Activated CD4-positive, alpha-beta T cell treated with anti-CD3 and anti-CD28 coated beads for 36 hours (primary cell): Measurements from ENCODE around the gene SLC25A25. TPM values are rescaled to one million over a fixed set of nuclear protein-coding genes. Genes with fewer than 3 reads are reported as not detected.
A peak's percentile ranks its signal among the peaks of the same experiment; 100 is the strongest.

Source experiments
- ATAC-seq: fragments of 200-7000 bp; cut with Tn5 transposase; one replicate; pipeline ENCODE4 v1.10.0; 2021; ENCODE audit warnings: mild to moderate bottlenecking, moderate library complexity
- CTCF ChIA-PET: fragments of 350-600 bp; sonication (Branson Sonifier 250); formaldehyde crosslinking; loops from one replicate; lab custom pipeline; 2021; ENCODE audit warnings: antibody characterized with exemption; lab: Charles Lee
- POLR2A ChIA-PET: fragments of 350-600 bp; sonication (Branson Sonifier 250); formaldehyde crosslinking; loops from one replicate; lab custom pipeline; 2021; ENCODE audit warnings: antibody characterized with exemption, inconsistent platforms; lab: Charles Lee
- DNase-seq: peaks from one replicate; pipeline ENCODE4 v3.0.0-alpha.2; 2020
- H3K27ac Mint-ChIP-seq: one replicate; pipeline ENCODE4 v1.8.0; 2021; ENCODE audit warnings: mixed read lengths
- H3K27me3 Mint-ChIP-seq: one replicate; pipeline ENCODE4 v1.8.0; 2021; ENCODE audit warnings: mixed read lengths
- H3K36me3 Mint-ChIP-seq: one replicate; pipeline ENCODE4 v1.8.0; 2021; ENCODE audit warnings: low read depth, mixed read lengths
- H3K4me1 Mint-ChIP-seq: one replicate; pipeline ENCODE4 v1.8.0; 2021; ENCODE audit warnings: mixed read lengths
- H3K4me3 Mint-ChIP-seq: one replicate; pipeline ENCODE4 v1.8.0; 2021; ENCODE audit warnings: mild to moderate bottlenecking, moderate library complexity, mixed read lengths
- H3K9me3 Mint-ChIP-seq: one replicate; pipeline ENCODE4 v1.8.0; 2021; ENCODE audit warnings: low read depth, mixed read lengths
- intact Hi-C, 2 experiments: fragments of 100-400 bp; cut with DNase I in 1 of 2; cut with micrococcal nuclease in 1 of 2; formaldehyde crosslinking; loops; one replicate each; pipeline versions ENCODE4 v1.14.2 to v1.15.1; 2022 to 2024; cut with DNase I, micrococcal nuclease
- total RNA-seq, 2 experiments: library from RNA; stranded (reverse); gene quantifications; one replicate each; pipeline ENCODE4 v1.2.3, GENCODE V29; 2021

The SLC25A25 gene
- total RNA-seq, 2 experiments from 2014 or later, result 6.9 to 10.8 TPM

DNA sequence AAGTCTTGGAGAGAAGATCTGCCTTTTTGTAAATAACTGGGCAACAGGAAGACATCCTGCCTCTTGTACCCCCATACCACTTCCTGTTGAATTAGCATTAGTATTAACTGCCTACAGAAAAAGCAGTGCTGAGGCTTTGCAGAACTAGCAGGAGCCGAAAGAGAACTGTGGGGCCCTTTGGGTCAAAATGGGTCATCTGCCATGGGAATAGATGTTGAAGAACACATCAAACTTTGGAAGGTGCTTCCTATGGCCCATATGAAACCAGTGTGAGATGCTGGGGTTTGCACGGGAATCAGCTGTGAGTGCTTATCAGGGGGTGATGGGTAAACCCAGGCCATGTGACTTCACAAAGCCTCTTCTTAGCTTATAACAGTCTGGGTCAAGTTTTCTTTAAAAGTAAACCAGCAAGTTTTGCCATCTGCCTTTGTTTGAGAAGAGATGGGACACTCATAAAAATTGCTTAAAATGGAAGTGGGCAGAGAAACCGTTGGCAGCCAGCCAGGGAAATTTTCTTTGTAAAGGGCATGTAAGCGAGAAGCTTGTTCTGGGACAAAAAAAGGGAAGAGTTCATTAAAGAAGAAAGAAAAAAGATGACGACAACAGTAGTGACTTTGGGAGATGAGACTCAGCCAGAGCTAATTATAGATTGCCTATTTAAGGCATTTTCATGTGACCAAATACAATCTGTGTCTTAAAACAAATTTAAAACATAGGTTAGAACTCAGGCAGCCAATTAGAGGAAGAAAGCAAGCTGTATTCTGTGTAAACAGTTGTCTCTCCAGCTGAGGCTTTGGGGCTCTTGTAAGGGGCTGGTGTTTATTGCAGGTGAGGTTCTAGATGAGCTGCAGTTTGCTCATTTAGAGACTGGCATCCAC, 4.4 kb downstream of the SLC25A25 start:
- H3K4me1 Mint-ChIP-seq, result peaks cover 44% of the 10 kb centered on the region
- H3K36me3 Mint-ChIP-seq, result peaks cover 13% of the 10 kb centered on the region
- CTCF ChIA-PET, result interaction anchor here (0.7 to 3.1 kb wide), 20 partner anchors 10 to 294 kb away, joined by 3 to 12 read pairs (median 4); partner anchors contain the start of gene SH2D3C
- peak overlapping the region; percentile 64 for H3K4me3 Mint-ChIP-seq
- peak overlapping the region; percentile 92 for H3K27ac Mint-ChIP-seq
- POLR2A ChIA-PET, result interaction anchor here (0.6 to 0.9 kb wide), 3 partner anchors 19 to 45 kb away, joined by 4 to 5 read pairs (median 4); no protein-coding TSS in a partner anchor
- H3K9me3 Mint-ChIP-seq, result no peaks in the 10 kb centered on the region
- no peak for ATAC-seq
- intact Hi-C loops, result loop anchor here in 1 of 2 experiments (1.0 kb wide), 1 partner anchor 22 kb away; no protein-coding TSS in a partner anchor
- DNase-seq, result peak; percentile 81
- H3K27me3 Mint-ChIP-seq, result no peaks in the 10 kb centered on the region

DNA sequence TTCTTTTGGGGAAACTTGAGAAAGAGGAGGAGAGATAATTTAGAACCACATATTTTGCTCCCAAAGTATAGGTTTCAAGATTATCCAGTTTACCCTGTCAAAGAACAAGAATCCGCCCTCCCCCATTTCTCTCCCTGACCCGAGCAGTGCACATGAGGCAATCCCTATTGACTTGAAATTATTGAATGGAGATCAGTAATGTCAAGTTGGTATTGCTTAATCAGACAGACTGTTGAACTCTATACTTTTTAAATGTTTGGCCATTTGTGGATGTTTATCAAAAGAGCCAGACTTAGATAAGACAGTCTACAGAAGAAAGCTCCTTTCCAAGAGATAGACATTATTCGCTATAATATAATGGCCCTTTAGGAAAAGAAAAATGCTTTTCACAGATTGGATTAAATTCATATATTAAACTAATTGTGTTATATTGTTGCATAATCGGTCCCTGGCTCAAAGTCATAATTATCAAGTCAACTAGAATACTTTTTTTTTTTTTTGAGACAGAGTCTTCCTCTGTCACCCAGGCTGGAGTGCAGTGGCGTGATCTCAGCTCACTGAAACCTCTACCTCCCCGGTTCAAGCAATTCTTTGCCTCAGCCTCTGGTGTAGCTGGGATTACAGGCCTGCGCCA, 5.3 kb downstream of the SLC25A25 start:
- intact Hi-C loops, result no loop called here
- Mint-ChIP-seq H3K4me1 (peaks cover 54% of the 10 kb centered on the region), H3K4me3 (no peak overlapping the region), H3K27ac (peak overlapping the region; percentile 92), H3K27me3 (no peaks in the 10 kb centered on the region), H3K36me3 (peaks cover 13% of the 10 kb centered on the region), H3K9me3 (no peaks in the 10 kb centered on the region)
- no peak for ATAC-seq
- POLR2A ChIA-PET, result no interaction called here
- DNase-seq, result no peak
- CTCF ChIA-PET, result interaction anchor here (1.0 to 3.1 kb wide), 11 partner anchors 10 to 131 kb away, joined by 3 to 12 read pairs (median 4); no protein-coding TSS in a partner anchor

DNA sequence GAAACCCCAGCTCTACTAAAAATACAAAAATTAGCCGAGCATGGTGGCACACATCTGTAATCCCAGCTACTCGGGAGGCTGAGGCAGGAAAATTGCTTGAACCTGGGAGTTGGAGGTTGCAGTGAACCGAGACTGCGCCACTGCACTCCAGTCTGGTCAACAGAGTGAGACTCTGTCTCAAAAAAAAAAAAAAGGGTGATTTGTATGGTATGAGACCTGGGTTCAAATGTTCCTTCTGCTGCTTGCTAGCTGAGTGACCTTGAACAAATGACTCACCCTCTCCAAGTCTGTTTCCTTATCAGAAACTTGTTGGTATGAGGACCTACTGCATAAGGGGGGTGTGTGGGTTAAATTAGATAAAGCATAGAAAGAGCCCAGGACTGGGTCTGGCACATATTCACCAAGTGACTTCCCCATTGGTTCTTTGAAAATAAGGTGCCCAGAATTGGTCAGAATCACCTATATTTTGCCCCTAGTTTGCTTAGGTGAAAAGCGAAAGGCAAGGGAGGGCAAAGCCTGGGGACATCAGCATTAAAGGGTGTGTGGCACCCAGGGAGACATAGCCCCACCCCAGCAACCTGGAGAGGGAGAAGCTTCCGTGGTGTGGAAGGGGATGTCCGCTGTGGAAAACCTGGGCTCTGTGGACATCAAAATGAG, 9.9 kb downstream of the SLC25A25 start:
- CTCF ChIA-PET, result interaction anchor here (0.8 to 1.5 kb wide), 7 partner anchors 10 to 284 kb away, joined by 3 to 5 read pairs (median 4); partner anchors contain the start of gene NAIF1
- Mint-ChIP-seq H3K4me3 (no peak overlapping the region), H3K9me3 (no peaks in the 10 kb centered on the region), H3K4me1 (peaks cover 54% of the 10 kb centered on the region), H3K27me3 (no peaks in the 10 kb centered on the region), H3K27ac (peak overlapping the region; percentile 63), H3K36me3 (peaks cover 9% of the 10 kb centered on the region)
- ATAC-seq (peak; percentile 59), DNase-seq (no peak)
- intact Hi-C loops, result no loop called here
- POLR2A ChIA-PET, result no interaction called here

DNA sequence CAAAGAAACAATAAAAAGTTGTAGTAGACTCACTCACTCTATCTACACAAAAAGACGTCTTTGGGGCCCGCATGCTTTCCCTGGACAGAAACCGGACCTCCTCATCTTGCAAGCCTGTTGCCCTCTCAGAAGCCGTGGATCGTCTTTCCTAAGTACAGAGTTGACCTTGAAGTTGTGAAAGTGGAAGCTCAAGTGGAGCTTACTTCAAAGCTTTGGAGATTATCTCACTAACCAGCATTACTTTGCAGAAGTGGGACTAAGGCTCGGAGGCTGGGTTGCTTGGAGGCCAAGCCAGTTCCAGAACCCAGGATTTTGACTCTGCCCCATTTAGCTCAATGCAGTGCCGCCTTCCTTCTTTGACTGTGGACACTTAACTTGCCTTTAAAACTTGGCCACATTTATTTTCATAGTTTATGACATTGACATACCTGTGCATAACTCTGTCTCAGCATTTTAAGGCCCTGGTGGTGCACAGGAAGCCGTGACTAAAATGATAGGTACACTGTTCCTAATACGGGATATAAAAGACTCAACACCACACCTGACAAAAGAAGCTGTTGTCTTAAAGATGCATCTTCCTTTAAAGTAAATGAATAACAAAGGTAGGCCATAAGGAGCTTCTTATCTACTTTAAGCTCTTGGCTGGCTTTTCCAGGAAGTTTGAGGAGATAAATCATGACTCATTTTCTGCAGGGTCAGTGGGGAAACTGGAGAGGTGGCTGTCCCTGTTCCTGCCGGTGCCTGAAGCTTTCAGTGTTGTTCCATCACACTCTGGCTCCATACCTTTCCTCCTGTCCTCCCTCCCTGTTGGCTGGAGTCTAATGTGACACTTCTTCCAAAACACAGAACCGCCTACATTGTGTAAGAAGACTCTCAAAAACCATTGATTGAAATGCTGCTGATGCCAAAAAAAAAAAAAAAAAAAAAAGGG, 10.7 kb downstream of the SLC25A25 start:
- H3K4me1 Mint-ChIP-seq, result peaks cover 47% of the 10 kb centered on the region
- H3K36me3 Mint-ChIP-seq, result peaks cover 10% of the 10 kb centered on the region
- intact Hi-C loops, result no loop called here
- no peaks in the 10 kb centered on the region for H3K27me3 Mint-ChIP-seq
- H3K27ac Mint-ChIP-seq, result peak overlapping the region; percentile 63
- ChIA-PET CTCF (interaction anchor here (0.8 to 1.5 kb wide), 10 partner anchors 9 to 283 kb away, joined by 3 to 5 read pairs (median 4); partner anchors contain the start of gene NAIF1), POLR2A (no interaction called here)
- no peaks in the 10 kb centered on the region for H3K9me3 Mint-ChIP-seq
- ATAC-seq (no peak), DNase-seq (no peak)
- no peak overlapping the region for H3K4me3 Mint-ChIP-seq

DNA sequence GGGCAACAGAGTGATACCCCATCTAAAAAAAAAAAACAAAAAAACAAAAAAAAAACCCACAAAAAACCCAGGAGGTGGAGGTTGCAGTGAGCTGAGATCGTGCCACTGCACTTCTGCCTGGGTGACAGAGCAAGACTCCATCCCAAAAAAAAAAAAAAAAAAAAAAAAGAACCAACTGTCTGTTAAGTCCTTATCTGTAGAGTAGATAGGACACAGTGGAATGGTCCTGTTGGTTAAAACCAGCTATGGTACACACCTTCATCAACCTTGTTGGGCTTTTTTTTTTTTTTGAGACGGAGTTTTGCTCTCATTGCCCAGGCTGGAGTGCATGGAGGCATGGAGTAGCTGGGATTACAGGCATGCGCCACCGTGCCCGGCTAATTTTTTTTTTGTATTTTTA, 12.2 kb downstream of the SLC25A25 start:
- Mint-ChIP-seq H3K4me1 (peaks cover 49% of the 10 kb centered on the region), H3K27ac (no peak overlapping the region), H3K4me3 (no peak overlapping the region), H3K9me3 (no peaks in the 10 kb centered on the region), H3K27me3 (no peaks in the 10 kb centered on the region), H3K36me3 (peaks cover 13% of the 10 kb centered on the region)
- ChIA-PET CTCF (interaction anchor here (0.7 to 1.7 kb wide), 5 partner anchors 14 to 45 kb away, joined by 3 to 6 read pairs (median 3); no protein-coding TSS in a partner anchor), POLR2A (interaction anchor here (0.6 kb wide), 2 partner anchors 12 to 136 kb away, joined by 4 to 6 read pairs; partner anchors contain the start of gene SLC25A25)
- intact Hi-C loops, result no loop called here
- DNase-seq, result no peak
- no peak for ATAC-seq

DNA sequence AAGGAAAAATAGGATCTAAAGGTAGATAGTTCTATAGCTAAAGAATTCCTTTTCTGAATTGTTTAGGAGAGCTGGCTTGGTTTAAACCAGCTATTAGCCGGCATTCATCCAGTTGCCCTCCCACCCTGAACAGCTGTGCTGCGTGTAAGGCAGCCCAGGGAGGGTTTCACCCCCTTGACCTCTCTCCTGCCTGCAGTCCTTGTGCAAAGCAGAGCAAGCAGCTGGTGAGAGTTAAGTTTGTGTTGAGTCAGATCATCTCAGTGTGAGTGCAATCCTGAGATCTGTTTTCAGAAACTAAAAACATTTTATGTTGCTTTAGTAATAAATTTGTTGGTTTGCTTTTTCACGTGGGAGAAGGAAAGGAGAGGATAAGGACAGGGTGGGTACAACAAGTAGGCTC, 13.0 kb downstream of the SLC25A25 start:
- no peak for ATAC-seq
- POLR2A ChIA-PET, result no interaction called here
- peaks cover 49% of the 10 kb centered on the region for H3K4me1 Mint-ChIP-seq

DNA sequence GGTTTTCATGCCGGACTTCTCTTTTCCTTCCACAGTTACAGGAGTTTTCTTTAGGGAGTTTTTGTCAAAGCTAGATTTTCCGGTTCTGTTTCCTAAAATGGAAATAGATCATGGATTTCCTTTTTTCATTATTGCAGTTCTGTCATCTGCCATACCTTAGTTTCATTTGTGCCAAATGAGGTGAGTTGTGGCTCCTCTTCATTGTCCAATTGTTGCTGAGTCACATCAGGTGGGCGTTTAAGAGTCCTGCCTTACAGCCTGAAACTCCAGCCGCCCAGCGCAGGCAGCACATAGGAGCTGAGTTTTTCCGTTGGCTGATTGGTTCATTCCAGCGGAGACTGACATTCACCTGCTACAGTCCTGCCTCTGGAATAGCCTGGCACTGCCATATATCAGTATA, 14.1 kb downstream of the SLC25A25 start:
- Mint-ChIP-seq H3K4me3 (no peak overlapping the region), H3K27ac (peak overlapping the region; percentile 47), H3K27me3 (no peaks in the 10 kb centered on the region), H3K36me3 (peaks cover 15% of the 10 kb centered on the region), H3K4me1 (peaks cover 43% of the 10 kb centered on the region), H3K9me3 (no peaks in the 10 kb centered on the region)
- POLR2A ChIA-PET, result interaction anchor here (0.6 to 1.2 kb wide), 2 partner anchors 30 to 311 kb away, joined by 3 read pairs; no protein-coding TSS in a partner anchor
- intact Hi-C loops, result no loop called here
- ATAC-seq, result no peak
- no peak for DNase-seq
- CTCF ChIA-PET, result interaction anchor here (0.7 to 2.5 kb wide), 5 partner anchors 10 to 35 kb away, joined by 3 to 14 read pairs (median 5); no protein-coding TSS in a partner anchor

More for the DNA sequence above, 13.0 kb downstream of the SLC25A25 start:
- Mint-ChIP-seq H3K27me3 (no peaks in the 10 kb centered on the region), H3K4me3 (no peak overlapping the region), H3K9me3 (no peaks in the 10 kb centered on the region), H3K27ac (peak overlapping the region; percentile 9), H3K36me3 (peaks cover 18% of the 10 kb centered on the region)
- no peak for DNase-seq
- CTCF ChIA-PET, result interaction anchor here (1.1 to 2.5 kb wide), 4 partner anchors 11 to 46 kb away, joined by 3 to 14 read pairs (median 4); no protein-coding TSS in a partner anchor
- intact Hi-C loops, result no loop called here

DNA sequence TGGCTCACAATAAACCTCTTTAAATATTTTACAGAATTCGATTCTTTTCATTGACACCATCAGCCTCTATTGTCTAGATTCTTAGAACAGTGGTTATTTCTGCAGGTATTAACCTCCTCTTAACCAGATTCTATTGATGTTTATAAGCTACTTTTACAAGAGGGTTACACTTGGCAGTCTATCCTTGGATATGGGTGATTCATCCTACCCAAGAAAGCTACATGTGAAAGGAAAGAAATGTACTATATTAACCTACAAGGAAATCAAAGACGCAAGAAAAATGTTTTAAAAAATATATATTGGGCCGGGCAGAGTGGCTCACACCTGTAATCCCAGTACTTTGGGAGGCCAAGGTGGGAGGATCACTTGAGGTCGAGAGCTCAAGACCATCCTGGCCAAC, 16.7 kb downstream of the SLC25A25 start:
- Mint-ChIP-seq H3K36me3 (peaks cover 16% of the 10 kb centered on the region), H3K27ac (no peak overlapping the region), H3K27me3 (no peaks in the 10 kb centered on the region), H3K9me3 (no peaks in the 10 kb centered on the region), H3K4me1 (peaks cover 42% of the 10 kb centered on the region), H3K4me3 (no peak overlapping the region)
- DNase-seq (no peak), ATAC-seq (no peak)
- ChIA-PET POLR2A (no interaction called here), CTCF (interaction anchor here (0.6 to 1.3 kb wide), 6 partner anchors 12 to 228 kb away, joined by 3 to 5 read pairs (median 3); no protein-coding TSS in a partner anchor)
- intact Hi-C loops, result no loop called here

DNA sequence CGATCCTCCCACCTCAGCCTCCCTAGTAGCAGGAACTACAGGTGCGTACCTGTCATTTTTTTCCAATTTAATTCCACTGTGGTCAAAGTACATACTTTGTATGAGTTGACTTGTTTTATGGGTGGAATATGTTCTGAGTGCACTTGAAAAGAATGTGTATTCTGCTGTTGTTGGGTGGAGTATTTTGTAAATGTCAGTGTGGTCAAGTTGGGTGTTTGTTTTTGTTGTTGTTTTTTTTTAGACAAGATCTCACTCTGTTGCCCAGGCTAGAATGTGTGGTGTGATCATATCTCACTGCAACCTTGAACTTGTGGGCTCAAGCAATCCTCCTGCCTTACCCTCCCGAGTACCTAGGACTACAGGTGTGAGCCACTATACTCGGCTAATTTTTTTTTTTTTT, 17.9 kb downstream of the SLC25A25 start:
- no peak for DNase-seq
- H3K27me3 Mint-ChIP-seq, result no peaks in the 10 kb centered on the region
- H3K9me3 Mint-ChIP-seq, result no peaks in the 10 kb centered on the region
- H3K4me3 Mint-ChIP-seq, result no peak overlapping the region
- intact Hi-C loops, result no loop called here
- peaks cover 44% of the 10 kb centered on the region for H3K4me1 Mint-ChIP-seq
- ChIA-PET POLR2A (no interaction called here), CTCF (interaction anchor here (1.3 kb wide), 1 partner anchor 142 kb away, joined by 4 read pairs; no protein-coding TSS in a partner anchor)
- no peak for ATAC-seq
- no peak overlapping the region for H3K27ac Mint-ChIP-seq
- H3K36me3 Mint-ChIP-seq, result peaks cover 16% of the 10 kb centered on the region

DNA sequence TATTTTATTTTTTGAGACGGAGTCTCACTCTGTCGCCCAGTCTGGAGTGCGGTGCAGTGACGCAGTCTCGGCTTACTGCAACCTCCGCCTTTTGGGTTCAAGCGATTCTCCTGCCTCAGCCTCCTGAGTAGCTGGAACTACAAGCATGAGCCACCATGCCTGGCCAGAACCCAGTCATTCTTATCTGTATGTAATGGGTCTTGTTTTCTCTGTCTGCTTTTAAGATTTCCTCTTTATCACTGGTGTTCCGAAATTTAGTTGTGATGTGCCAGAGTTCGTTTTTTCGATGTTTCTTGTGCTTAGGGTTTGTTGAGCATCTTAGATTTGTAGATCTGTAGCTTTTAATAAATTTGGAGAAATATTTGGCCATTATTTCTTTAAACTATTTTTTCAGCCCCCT, 19.2 kb downstream of the SLC25A25 start:
- Mint-ChIP-seq H3K9me3 (no peaks in the 10 kb centered on the region), H3K27me3 (no peaks in the 10 kb centered on the region), H3K27ac (no peak overlapping the region), H3K4me3 (no peak overlapping the region), H3K36me3 (peaks cover 19% of the 10 kb centered on the region), H3K4me1 (peaks cover 43% of the 10 kb centered on the region)
- intact Hi-C loops, result no loop called here
- CTCF ChIA-PET, result interaction anchor here (0.6 to 1.7 kb wide), 7 partner anchors 9 to 191 kb away, joined by 3 to 6 read pairs (median 4); no protein-coding TSS in a partner anchor
- no peak for DNase-seq
- ATAC-seq, result no peak
- POLR2A ChIA-PET, result no interaction called here
